ENCODE measurements around the gene GLI3.

- TF ChIP-seq, protein P1, sequence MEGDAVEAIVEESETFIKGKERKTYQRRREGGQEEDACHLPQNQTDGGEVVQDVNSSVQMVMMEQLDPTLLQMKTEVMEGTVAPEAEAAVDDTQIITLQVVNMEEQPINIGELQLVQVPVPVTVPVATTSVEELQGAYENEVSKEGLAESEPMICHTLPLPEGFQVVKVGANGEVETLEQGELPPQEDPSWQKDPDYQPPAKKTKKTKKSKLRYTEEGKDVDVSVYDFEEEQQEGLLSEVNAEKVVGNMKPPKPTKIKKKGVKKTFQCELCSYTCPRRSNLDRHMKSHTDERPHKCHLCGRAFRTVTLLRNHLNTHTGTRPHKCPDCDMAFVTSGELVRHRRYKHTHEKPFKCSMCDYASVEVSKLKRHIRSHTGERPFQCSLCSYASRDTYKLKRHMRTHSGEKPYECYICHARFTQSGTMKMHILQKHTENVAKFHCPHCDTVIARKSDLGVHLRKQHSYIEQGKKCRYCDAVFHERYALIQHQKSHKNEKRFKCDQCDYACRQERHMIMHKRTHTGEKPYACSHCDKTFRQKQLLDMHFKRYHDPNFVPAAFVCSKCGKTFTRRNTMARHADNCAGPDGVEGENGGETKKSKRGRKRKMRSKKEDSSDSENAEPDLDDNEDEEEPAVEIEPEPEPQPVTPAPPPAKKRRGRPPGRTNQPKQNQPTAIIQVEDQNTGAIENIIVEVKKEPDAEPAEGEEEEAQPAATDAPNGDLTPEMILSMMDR (IDR thresholded peaks at IDR 0.05) = no peak
- no peak for TF ChIP-seq POLR2A (IDR thresholded peaks at IDR 0.05)
Measured at GRCh38 chr7:42181566-42181965, 55.4 kb downstream of the GLI3 start.

All from heart left ventricle (tissue), 13 donors.